Measurements from ENCODE around the gene LEPROT. TPM values are rescaled to one million over a fixed set of nuclear protein-coding genes. Genes with fewer than 3 reads are reported as not detected.

The LEPROT gene
- total and polyA plus RNA-seq, 2 of the 8 experiments (the other 6 are each of a cell fraction or from before 2014, with no cell fraction given): 25.7 to 27.2 TPM

- TF ChIP-seq CBX5 (IDR thresholded peaks at IDR 0.05; ENCODE audit: low read depth, low read length): no peak
- TF ChIP-seq ZNF274 (IDR thresholded peaks at IDR 0.05; ENCODE audit: borderline replicate concordance, extremely low read depth, low read length): no peak
- no peak for TF ChIP-seq EP300 (IDR thresholded peaks at IDR 0.05; ENCODE audit: borderline replicate concordance in 1 of 2, low read depth in 2 of 2, low read length in 2 of 2)
- no peak for TF ChIP-seq POLR2AphosphoS5 (IDR thresholded peaks at IDR 0.05; ENCODE audit: low read depth, low read length)
- TF ChIP-seq RNF2 (IDR thresholded peaks at IDR 0.05; ENCODE audit: borderline replicate concordance, low read depth, low read length, missing control alignments, poor library complexity, severe bottlenecking): no peak
- no peak for TF ChIP-seq BCL11A (IDR thresholded peaks at IDR 0.05; ENCODE audit: low read depth in 2 of 2, low read length in 2 of 2)
- TF ChIP-seq FOSL1 (IDR thresholded peaks at IDR 0.05; ENCODE audit: insufficient read depth, low read depth, low read length): no peak
These were observed 48.8 kb downstream of the LEPROT start (continued) for GRCh38 chr1:65469126-65469888.

Data from H1 (cell line).